Body of pancreas (tissue), 4 donors: ENCODE results near the gene TBK1.

ENCODE experiments used
- CTCF ChIP-seq, 7 experiments: fragments of 450-650 bp in 4 of 7; fragments of 200-600 bp in 3 of 7; sonication (generic) in 3 of 7; IDR thresholded peaks; one replicate each; pipeline ENCODE4 v1.5.1; 2016 to 2019; ENCODE audit warnings: antibody characterized with exemption in 7 of 7
- POLR2A ChIP-seq, 3 donors: fragments of 450-650 bp; IDR thresholded peaks; one replicate each; pipeline ENCODE4 v1.6.1; 2016; ENCODE audit warnings: antibody characterized with exemption in 3 of 3, mild to moderate bottlenecking in 2 of 3

DNA sequence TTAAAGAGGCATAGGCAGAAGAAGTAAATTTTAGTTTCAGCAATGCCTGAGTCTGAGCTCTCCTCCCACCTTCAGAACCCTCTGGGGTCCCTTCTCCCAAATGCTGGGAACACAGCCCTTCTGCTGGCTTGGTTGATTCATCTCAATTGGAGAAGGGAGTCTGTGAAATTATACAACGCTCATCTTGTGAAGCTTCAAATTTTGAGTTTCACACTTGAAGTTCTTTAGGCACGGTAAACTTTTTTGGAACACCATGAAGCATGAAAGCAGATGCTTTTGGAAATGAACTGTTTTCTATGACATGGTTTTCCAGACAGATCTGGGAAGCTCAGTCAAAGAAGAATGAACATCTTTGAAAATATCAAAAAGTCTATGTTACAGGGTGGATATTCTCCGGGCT is 69.9 kb downstream of the TBK1 start:
- TF ChIP-seq POLR2A (IDR thresholded peaks at IDR 0.05) (no peak), CTCF (IDR thresholded peaks at IDR 0.05) (no peak)
